AG08395 (cell line): ENCODE measurements around the gene PRKD3.

Source experiments
- DNase-seq: peaks from one replicate; pipeline ENCODE4 v3.0.0; 2012; ENCODE audit warnings: mixed read lengths, low spot score

The PRKD3 gene

DNA sequence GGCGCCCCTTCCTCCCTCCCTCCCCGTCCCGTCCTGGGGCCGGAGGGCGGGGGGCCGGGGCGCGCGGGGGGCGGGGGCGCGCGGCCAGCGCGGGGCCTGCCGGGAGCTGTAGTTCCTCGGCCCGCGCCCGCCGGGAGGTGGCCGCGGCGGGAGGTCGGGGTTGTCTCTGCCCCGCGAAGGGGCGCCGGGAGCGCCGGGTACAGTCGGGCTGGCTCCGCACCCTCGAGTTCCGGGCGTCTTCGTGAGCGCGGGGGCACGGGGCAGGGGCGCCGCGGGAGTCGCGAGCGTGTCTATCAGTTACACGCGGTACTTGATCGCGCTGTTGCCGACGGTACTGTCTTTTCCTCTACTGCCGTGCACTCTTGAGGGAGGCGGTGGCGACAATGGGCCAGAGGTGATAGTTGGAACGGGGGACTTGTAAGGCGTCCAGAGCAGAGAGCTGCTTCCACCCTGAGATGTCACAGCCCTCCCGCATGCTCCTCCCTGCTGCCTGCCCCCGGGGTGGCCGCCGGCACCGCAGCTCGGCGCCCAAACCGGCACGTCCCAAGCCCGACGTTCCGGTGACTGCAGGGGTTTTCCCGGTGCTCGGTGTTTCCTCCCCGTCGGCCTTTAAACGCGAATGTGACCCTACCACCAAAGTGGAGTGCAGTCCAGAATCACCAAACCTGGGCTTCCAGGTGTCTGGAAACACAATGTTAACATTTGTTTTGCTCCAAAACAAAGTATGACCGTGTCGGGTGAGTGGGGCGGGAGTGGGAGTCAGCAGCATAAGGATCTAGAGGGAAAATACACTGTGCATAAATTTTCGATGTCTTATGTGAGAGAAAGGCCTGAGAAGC, at the start of gene PRKD3:
Gene PRKD3 (minus strand): TSS at position 48 of the 839 bp plus-strand sequence. CDS start 8,309 bp downstream, outside the sequence.
- peak; percentile 78 for DNase-seq

DNA sequence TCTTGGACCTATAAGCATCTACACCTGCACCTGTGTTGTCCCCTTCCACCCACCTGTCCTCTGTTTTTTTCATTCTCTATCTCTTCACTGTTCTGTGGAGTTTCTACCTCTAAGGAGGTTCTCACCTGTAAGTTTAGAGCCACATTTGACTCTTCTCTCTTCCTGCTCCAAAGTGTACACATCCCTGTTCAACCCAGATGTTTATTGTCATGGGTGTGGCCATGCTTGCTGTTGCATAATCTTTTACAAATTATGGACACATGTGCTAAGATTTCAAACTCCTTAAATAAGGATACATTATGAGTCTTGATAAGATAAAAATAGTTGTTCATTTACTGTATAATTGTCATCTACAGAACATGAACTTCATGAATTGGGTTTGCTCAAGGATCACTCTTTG, 47.4 kb upstream of the PRKD3 start:
- no peak for DNase-seq

DNA sequence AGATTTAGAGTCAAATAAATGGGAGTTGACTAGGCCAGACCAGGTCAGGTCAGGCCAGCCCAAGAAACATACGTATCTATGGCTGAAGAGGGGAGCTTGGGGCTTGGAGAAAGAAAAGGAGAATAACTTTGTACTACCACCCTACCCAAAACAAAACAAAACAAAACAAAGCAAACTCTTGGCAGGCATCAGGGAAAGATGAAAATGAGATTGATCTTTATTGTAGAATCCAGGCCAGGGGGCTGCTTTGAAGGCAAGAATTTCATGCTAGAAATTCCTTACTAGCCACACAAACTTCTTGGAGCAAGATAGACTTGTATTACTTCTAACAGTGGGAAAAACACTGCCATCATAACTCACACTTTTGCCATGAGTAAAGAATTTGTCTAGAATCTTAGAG, 46.0 kb upstream of the PRKD3 start:
- DNase-seq: no peak

DNA sequence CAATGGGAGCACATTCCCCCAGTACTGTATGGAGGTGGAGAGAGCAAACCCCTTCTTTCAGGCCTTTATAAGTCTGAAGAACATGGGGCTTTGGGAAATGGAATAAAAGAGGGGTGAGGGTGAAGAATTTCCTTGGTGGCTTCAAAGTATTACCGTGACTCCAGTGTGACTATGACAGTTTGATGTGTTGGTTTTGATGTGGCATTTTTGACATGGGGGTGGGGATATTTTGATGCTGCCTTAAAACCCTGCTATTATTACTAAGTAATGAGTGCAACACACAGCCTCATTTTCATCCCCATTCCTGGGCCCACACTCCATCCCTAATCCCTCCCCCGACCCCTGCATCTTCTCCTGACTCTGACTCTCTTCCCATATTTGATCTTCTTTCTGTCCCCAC, 43.4 kb upstream of the PRKD3 start:
- no peak for DNase-seq

DNA sequence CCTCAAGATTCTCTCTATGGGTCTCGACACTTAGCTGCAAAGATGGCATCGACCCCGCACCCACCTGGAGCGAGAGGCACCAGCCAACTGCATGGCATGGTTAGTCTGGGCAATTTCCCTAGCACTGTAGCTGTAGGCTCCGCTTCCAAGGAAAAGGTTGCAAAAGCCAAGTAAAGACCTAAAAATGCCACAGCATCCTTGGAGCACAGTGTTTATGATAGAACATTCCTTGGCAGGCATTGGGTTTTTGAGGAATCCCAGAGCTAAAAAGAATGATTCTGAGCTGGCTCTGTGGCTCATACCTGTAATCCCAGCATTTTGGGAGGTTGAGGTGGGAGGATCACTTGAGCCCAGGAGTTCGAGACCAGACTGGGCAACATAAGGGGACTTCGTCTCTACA, 42.7 kb upstream of the PRKD3 start:
- no peak for DNase-seq

DNA sequence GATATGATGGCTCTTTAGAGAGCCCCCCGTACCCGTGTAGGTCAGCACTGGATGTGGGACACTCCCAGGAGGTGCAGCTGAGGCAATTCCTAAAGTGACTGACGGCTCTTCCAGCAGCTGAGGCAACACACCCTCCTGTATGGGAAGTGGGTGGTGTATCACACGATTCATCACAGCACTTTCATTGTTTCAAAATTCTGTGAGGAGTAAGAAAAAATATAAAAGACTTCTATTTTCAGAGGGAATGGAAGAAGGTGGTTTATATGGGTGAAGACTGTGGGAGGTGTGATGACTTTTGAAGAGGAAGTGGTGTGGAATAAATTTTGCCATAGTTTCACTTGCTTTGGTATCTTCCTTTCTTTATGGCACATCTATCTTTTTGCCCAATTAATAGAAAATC, 42.1 kb upstream of the PRKD3 start:
- DNase-seq: no peak

DNA sequence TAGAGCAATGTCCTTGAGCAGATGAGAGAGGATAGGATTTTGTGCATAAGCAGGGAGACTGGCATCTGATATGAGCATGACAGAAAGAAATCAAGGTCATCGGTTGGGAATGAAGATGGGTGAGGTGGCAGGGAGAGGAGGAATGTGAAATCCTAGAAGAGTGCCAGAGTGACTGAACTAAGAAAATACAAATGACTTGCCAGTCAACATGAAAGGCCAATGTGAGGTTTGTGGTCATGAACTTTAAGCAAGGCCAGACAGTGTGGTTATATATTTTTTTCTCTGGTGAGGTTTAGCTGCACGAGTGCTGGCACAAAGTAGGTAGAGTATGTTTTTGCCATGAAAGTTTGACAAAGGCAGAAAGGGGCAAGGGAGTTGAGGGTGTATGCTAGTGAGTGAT, 41.0 kb upstream of the PRKD3 start:
- peak; percentile 24 for DNase-seq

DNA sequence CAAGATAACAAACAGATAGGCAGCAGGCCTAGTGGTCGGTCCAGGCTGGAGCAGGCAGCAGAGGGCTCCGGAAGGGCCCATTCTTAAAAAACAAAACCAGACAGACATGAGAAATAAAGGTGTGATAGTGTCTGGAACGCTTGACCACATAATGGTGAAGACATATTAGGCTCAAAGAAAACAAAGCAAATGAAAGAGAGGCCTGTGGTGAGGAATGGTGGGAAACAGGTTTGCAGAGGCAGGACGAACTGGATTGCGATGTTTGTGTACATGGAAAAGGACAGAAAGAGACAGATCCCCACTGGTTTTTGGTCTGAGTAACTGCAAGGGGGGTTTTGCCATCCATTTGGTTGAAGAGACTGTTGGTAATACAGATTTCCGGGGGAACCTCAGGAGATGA, 39.7 kb upstream of the PRKD3 start:
- no peak for DNase-seq

DNA sequence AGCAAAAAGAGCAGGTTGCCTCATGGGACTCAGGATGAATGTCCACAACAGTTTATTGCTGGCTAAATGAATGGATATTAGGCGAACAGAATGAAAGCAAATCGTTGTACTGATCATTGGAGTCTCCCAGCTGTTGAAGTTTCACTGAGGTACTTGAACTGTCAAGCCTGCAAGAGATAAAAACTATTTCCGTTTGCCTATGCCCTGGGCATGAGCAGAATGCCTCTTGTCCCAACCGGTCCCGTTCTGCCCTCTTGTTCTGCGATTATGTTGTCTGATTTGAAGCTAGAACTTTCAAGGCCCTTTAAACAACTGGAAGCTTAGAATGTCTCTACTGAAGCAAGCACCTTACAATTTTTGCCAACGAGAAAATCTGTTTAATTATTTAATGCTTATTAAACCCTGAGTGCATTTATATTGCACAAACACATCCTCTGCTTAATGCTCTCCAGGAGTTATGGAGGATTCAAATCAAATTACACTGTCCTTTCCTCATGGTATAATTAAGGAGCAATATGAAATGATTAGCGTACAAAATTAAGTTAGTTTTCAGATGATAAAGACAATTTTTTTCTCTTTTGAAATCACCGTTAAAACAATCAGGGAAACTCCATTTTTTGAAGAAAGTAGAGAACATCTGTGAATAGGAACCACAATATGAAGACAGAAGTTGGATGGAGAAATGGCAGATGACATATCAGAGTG, 37.5 kb upstream of the PRKD3 start:
- no peak for DNase-seq

DNA sequence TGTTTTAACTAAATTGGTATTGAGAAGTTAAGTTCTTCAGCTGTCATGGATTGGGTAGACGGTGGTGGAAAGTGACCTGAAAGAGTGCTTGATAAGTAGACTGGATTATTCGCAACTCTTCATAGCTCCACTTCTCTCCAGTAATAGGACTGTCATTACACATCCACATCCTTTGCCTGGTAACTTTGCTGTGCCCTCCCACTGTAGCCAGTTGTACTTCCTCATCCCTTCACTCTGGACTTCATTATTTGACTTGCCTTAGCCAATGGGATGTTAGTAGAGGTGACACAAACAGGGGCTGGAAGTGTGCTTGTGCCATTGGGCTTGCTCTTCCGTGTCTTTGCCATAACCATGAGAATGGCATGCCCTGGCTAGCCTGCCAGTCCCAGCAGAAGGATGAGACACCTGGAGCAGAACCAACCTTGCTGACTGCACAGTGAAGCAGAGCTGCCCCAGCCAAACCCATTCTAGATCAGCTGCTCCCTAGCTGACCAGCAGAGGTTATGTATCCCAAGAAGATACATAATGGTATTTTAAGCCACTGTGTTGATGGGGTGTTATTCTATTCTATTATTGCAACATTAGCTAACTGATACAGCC, 36.7 kb upstream of the PRKD3 start:
- DNase-seq: no peak

DNA sequence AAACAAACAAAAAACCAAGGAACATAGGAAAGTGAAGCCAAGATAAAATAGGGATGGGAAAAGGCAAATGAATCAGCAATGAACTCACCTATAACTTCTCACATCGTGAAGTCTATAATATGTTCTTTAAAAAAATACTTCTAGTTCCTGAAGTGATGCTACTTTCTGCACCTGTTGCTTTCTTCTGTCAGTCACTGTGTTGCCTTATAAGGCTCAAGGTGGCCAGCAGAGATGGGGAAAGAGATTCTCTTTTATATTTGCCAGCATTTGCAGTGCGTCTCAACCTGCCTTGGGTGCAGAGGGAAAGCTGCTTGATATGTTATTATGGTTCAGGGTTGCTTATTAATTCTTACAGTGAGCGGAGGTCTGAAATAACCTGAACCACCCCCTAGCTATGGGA, 33.8 kb upstream of the PRKD3 start:
- DNase-seq: no peak

DNA sequence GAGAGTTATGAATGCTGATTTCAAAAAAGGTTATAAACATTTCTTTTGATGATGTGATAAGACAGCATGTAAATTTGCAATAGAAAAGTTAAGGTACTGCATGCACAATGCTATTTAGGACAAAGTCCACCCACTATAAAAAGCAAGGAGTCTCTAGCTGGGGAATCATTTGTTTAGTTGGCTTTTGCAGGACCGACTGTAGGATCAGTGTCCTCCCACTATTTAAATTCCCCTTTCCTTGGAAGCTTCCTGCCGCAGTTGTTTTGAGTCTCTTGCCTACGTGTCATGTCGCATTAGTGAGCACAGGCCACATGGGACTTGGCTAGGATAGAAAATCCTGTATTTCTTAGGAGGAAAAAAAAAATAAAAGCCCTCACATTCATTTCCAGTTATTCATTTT, 32.9 kb upstream of the PRKD3 start:
- peak; percentile 23 for DNase-seq

DNA sequence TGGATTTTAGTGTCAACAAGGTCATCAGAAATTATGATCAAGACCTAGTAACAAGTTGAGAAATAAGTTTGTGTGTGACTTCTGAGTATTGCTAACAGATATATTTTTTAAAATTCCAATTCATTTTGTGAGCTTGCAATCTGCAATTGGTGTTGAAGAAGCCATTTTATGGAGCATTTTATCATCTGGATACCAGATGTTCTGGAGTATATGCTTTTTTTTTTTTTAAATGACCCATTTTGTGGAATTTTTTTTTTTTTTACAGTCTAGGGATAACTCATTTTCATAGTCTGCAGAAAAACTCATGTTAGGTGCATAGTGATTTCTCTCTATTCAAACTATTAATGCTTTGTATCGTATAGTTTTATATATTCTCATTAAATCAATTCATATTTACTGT, 32.4 kb upstream of the PRKD3 start:
- peak; percentile 40 for DNase-seq

DNA sequence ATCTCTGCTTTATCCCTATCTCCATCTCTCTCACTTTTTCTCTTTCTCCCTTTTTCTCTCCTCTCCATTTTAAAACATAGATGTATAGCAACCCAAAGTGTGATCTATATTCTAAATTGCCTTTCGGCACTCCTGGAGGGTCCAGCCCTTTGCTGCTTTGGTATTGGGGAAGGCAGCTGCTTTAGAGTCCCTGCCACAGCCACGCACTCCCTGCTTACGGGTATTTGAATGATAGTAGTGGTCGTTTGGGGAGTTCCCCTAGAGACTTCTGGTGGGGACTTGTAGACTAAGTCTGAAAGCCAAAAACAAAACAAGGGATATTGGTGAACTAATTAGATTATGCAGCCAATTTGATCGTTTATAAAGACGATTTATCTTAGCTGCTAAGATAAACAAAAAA, 31.7 kb upstream of the PRKD3 start:
- no peak for DNase-seq

DNA sequence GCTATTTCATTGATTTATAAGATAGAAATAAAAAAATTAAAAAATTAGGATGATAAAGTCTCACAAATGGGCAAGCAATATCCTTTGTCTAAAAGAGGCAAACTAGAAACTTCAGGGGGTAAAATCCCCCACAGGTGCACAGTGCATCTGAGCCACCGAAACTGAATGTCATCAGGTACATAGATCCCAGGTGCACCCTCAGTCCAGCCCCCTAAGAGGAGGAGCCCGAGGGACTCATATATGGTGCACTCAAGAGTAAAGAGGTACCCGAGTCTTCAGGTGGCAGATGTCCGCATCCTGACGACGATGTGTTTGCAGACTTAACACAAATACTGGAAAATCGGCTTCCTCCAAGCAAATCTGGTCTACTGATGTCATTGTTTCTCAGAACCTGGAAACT, 31.1 kb upstream of the PRKD3 start:
- DNase-seq: no peak

DNA sequence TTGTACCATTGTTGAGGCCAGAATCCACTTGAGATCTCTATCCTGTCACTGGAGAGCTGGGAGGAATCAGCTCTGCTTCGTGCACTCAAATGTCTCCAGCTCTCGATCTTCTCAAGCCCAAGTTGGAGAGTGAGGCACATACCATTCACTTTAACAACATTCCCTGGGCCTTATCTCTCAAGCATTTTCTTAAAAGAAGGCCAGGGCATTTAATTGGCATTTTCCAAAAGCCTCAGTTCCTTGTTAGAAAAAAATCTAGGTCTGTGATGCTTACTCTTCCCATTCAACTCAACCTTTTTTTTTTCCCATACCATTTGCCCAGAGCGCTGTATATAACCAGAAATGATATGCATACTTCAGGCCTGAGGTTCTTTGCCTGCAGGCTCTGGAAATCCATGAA, 29.9 kb upstream of the PRKD3 start:
- DNase-seq: no peak

DNA sequence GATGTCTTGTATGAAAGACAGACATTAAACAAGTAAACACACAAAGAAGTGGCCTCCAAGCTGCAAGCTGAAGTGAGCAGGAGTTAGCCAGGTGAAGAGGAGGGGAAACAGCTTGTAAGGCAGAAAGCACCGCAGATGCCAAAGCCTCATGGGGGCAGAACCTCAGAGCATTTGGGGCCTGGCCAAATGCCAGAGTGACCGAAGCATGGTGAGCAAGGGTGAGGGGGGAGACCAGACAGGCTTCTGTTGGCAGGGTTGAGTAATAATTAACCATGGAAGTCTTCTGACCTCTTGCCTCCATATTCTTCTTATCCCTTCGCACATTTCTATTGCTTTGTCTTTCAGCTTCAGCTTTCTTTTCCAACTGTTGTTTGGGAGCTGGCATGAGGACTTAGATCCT, 25.4 kb upstream of the PRKD3 start:
- no peak for DNase-seq

DNA sequence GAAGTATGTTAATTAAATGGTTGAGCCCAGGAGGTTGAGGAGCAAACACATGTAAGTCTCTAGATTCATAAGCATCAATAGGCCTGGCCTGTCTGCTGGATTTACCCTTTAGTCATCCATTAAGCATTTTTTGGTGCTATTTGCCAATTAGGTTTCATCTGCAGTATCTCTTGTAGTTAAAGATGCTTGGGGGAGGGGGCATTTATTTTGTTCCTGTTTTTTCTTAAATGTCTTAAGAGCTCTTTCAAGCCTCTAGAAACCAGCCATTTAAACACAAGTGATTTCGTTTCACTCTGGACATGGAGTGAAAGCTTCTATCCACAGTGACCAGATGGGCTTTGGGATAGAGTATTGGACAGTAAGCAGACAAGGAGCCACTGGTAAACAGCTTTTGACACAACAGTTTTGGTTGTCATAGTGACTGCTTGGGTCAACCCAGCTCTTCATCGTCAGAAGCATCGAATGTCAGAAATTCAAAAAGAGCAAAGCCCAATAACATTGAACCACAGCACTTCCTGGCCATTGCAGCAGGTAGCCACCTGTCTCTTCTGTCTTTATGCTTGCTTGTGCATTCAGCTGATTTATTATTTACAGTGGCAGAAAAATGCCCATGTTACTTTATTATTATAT, 24.7 kb upstream of the PRKD3 start:
- peak; percentile 26 for DNase-seq

DNA sequence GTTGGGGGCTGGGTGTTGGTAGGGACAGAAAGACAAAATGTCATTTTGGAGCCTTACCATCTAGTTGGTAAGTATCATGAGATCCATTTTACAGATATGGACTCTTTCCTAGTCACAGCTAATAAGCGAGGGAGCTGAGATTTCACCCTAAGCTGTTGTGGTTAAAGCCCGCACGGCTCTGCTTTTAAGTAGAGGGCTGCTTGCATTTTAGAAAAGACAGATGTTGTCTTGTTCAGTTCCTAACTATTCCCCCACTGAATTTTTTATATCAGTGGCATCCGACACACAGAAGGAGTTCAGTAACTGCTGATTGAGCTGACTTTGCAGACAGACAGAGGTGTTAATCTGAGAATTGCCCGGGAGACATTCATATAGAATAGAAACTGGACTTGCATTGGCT, 23.5 kb upstream of the PRKD3 start:
- no peak for DNase-seq

DNA sequence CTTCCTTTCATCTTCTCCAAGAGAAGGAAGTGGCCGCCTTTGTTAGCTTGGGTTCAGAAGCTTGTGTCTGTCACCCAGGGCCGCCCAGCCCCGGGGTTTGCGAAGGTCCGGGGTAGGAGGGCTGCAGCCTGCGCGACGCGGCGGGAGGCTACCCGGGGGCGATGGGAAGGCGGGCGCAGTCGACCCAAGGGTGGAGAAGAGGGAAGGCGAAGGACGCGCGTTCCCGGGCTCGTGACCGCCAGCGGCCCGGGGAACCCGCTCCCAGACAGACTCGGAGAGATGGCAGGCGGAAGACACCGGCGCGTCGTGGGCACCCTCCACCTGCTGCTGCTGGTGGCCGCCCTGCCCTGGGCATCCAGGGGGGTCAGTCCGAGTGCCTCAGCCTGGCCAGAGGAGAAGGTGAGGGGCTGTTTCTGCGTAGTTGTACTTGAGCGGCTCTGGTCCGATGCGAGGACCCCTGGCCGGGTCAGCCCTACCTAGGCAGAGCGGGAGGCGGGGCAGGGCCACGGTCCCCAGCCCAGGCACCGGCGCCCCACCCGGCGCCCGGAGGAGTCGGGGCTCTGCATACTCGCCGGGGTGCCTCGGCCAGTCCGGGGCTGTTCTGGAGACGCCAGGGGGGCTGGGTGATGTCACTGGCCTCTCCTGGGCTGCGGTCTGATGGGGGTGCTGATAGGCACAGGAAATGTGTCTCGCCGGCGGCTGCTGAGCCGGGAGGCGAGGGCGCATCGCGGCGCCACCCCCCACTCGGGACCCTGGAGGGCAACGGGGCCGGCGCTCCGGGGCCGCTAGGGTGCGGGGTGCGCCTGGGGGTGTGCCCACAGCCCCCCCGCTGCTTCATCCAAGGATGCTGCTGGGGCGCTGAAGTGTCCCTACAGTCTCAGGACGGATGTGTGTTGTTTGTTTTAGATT, 20.1 kb upstream of the PRKD3 start, which contains the start of gene QPCT:
Gene QPCT (plus strand): TSS at position 178 of the 909 bp plus-strand sequence. CDS start 102 bp downstream, at position 280.
- DNase-seq: peak; percentile 69
